ENCODE measurements around the gene MRPL48. TPM values are rescaled to one million over a fixed set of nuclear protein-coding genes. Genes with fewer than 3 reads are reported as not detected.

Gene MRPL48
- total RNA-seq, 1 experiment from 2014 or later, result 36.8 TPM

DNA sequence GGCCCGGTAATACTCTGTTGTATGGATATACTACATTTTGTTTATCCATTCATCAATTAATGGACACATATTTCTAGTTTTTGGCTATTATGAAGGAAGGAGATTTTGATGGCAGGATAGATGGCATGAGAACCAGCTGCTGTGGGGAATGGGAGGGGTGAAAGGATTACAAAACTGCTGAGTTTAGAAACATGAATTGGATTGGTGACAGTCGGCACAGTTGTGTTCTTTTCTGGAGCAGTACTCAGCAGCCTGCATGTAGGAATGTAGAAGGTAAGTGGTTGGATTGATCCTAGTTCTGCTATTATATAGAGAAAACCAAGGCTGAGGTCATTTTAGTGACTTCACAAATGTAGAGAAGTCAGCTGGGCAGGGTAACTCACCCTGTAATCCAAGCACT lies 96.2 kb downstream of the MRPL48 start:
- POLR2A ChIA-PET, result no interaction called here
- Mint-ChIP-seq H3K27me3 (ENCODE audit: insufficient read depth, unreplicated experiment) (no peaks in the 10 kb centered on the region), H3K4me3 (ENCODE audit: unreplicated experiment) (no peak overlapping the region), H3K36me3 (ENCODE audit: insufficient read depth, unreplicated experiment) (peaks cover 17% of the 10 kb centered on the region), H3K4me1 (ENCODE audit: insufficient read depth, unreplicated experiment) (peaks cover 1% of the 10 kb centered on the region), H3K9me3 (ENCODE audit: unreplicated experiment) (no peaks in the 10 kb centered on the region), H3K27ac (ENCODE audit: low read depth, unreplicated experiment) (no peak overlapping the region)
- CTCF ChIA-PET, result no interaction called here
- intact Hi-C loops (cut with micrococcal nuclease), result no loop called here
- no TSS peak for BruUV-seq (replicated peaks)
- no peak for DNase-seq (ENCODE audit: unreplicated experiment)
- TF ChIP-seq, protein P1, sequence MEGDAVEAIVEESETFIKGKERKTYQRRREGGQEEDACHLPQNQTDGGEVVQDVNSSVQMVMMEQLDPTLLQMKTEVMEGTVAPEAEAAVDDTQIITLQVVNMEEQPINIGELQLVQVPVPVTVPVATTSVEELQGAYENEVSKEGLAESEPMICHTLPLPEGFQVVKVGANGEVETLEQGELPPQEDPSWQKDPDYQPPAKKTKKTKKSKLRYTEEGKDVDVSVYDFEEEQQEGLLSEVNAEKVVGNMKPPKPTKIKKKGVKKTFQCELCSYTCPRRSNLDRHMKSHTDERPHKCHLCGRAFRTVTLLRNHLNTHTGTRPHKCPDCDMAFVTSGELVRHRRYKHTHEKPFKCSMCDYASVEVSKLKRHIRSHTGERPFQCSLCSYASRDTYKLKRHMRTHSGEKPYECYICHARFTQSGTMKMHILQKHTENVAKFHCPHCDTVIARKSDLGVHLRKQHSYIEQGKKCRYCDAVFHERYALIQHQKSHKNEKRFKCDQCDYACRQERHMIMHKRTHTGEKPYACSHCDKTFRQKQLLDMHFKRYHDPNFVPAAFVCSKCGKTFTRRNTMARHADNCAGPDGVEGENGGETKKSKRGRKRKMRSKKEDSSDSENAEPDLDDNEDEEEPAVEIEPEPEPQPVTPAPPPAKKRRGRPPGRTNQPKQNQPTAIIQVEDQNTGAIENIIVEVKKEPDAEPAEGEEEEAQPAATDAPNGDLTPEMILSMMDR (IDR thresholded peaks at IDR 0.05; ENCODE audit: unreplicated experiment), result no peak

DNA sequence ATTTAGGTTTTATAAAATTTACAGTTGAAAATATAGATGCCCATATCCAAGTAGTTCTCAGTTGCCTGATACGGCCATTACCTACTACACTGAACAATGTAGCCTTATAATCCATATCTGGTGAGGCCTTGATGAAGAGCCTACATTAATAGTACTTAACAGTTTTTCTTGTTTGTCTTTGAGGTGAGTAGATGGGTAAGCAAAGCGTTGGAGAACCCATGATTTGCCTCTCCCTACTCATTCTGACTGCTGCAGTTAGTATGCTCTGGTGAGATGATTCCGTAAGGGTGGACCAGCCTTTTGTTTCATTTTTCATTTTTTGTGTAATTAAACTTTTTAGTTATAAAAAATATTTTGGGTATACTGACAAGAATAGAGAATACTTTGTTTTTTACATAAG lies 100.6 kb downstream of the MRPL48 start:
- Mint-ChIP-seq H3K4me1 (ENCODE audit: insufficient read depth, unreplicated experiment) (peaks cover 6% of the 10 kb centered on the region), H3K9me3 (ENCODE audit: unreplicated experiment) (no peaks in the 10 kb centered on the region), H3K27ac (ENCODE audit: low read depth, unreplicated experiment) (no peak overlapping the region), H3K36me3 (ENCODE audit: insufficient read depth, unreplicated experiment) (peaks cover 41% of the 10 kb centered on the region), H3K4me3 (ENCODE audit: unreplicated experiment) (no peak overlapping the region), H3K27me3 (ENCODE audit: insufficient read depth, unreplicated experiment) (no peaks in the 10 kb centered on the region)
- TF ChIP-seq, protein P1 (IDR thresholded peaks at IDR 0.05; ENCODE audit: unreplicated experiment), result no peak
- POLR2A ChIA-PET, result interaction anchor here (1.4 to 4.2 kb wide), 2 partner anchors 10 to 18 kb away, joined by 4 to 24 read pairs; partner anchors contain the start of genes COA4 and PAAF1
- DNase-seq (ENCODE audit: unreplicated experiment), result no peak
- CTCF ChIA-PET, result no interaction called here
- intact Hi-C loops (cut with micrococcal nuclease), result no loop called here
- no TSS peak for BruUV-seq (replicated peaks)

DNA sequence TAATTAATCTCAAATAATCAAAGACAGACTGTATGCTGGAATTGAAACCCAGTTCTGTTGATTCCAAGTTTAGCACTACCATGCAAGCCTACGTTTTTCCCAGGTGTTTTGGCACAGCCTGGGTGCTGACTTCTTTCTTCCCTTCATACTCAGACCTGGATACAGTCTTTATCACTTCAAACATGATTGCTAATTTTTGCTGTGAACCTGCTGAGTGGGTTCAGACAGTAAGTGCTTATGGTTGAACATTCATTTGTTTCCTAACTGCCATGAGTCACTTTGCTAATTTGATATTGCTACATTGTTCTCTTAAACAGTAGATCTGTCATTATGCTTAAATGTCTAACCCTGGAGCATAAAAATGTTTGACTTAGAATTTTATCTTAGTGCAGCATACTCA lies 101.3 kb downstream of the MRPL48 start:
- H3K36me3 Mint-ChIP-seq (ENCODE audit: insufficient read depth, unreplicated experiment), result peaks cover 44% of the 10 kb centered on the region
- H3K27ac Mint-ChIP-seq (ENCODE audit: low read depth, unreplicated experiment), result no peak overlapping the region
- ChIA-PET POLR2A (interaction anchor here (4.2 kb wide), 1 partner anchor 11 kb away, joined by 24 read pairs; the partner anchor contains the start of genes COA4 and PAAF1), CTCF (interaction anchor here (1.2 kb wide), 1 partner anchor 32 kb away, joined by 3 read pairs; no protein-coding TSS in a partner anchor)
- H3K4me3 Mint-ChIP-seq (ENCODE audit: unreplicated experiment), result no peak overlapping the region
- H3K4me1 Mint-ChIP-seq (ENCODE audit: insufficient read depth, unreplicated experiment), result peaks cover 6% of the 10 kb centered on the region
- TF ChIP-seq, protein P1 (IDR thresholded peaks at IDR 0.05; ENCODE audit: unreplicated experiment), result no peak
- intact Hi-C loops (cut with micrococcal nuclease), result no loop called here
- no peaks in the 10 kb centered on the region for H3K27me3 Mint-ChIP-seq (ENCODE audit: insufficient read depth, unreplicated experiment)
- no TSS peak for BruUV-seq (replicated peaks)
- no peaks in the 10 kb centered on the region for H3K9me3 Mint-ChIP-seq (ENCODE audit: unreplicated experiment)
- peak; percentile 34 for DNase-seq (ENCODE audit: unreplicated experiment)

DNA sequence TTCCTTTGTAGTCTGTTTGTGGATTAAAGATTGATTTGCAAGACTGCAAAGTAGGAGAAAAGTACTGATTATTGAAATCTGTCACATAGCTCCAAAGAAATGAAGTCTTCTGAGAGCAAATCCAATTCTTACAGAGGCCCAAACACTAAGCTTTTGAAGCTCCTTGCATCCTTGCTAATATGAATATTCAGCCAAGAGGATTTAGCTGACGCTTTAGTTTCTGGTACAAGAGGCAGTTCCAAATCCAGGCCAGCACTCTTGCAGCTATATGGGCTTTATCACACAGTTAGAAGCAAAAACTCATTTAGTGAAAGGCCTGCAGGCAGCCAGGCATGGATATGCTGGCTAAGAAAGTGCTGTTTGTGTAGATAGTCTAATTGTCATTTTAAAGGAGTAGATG lies 101.9 kb downstream of the MRPL48 start:
- POLR2A ChIA-PET, result interaction anchor here (4.2 kb wide), 1 partner anchor 12 kb away, joined by 24 read pairs; the partner anchor contains the start of genes COA4 and PAAF1

More for the DNA sequence above, 101.9 kb downstream of the MRPL48 start:
- Mint-ChIP-seq H3K9me3 (ENCODE audit: unreplicated experiment) (no peaks in the 10 kb centered on the region), H3K36me3 (ENCODE audit: insufficient read depth, unreplicated experiment) (peaks cover 46% of the 10 kb centered on the region), H3K4me1 (ENCODE audit: insufficient read depth, unreplicated experiment) (peaks cover 6% of the 10 kb centered on the region), H3K4me3 (ENCODE audit: unreplicated experiment) (no peak overlapping the region), H3K27ac (ENCODE audit: low read depth, unreplicated experiment) (no peak overlapping the region), H3K27me3 (ENCODE audit: insufficient read depth, unreplicated experiment) (no peaks in the 10 kb centered on the region)
- no peak for DNase-seq (ENCODE audit: unreplicated experiment)
- intact Hi-C loops (cut with micrococcal nuclease), result no loop called here
- TF ChIP-seq, protein P1 (IDR thresholded peaks at IDR 0.05; ENCODE audit: unreplicated experiment), result no peak
- BruUV-seq (replicated peaks), result no TSS peak
- CTCF ChIA-PET, result interaction anchor here (0.6 to 1.2 kb wide), 2 partner anchors 32 to 71 kb away, joined by 3 read pairs; no protein-coding TSS in a partner anchor
